SK-N-SH (cell line): Measurements from ENCODE around the gene FAT1.

ENCODE experiments used
- CTCF ChIP-seq: fragments of 200-600 bp; sonication (generic); IDR thresholded peaks from 2 replicates; pipeline ENCODE4 v1.6.1; 2017; ENCODE audit warnings: antibody characterized with exemption, mild to moderate bottlenecking, moderate library complexity
- GABPA ChIP-seq: IDR thresholded peaks from 2 replicates; pipeline ENCODE4 v1.4.0; 2012; ENCODE audit warnings: low read depth, mild to moderate bottlenecking
- POLR2AphosphoS5 ChIP-seq: IDR thresholded peaks from 2 replicates; pipeline ENCODE4 v1.6.1; 2012; ENCODE audit warnings: low read depth, low read length
- RAD21 ChIP-seq: IDR thresholded peaks from 2 replicates; pipeline ENCODE4 v1.6.1; 2012; ENCODE audit warnings: mild to moderate bottlenecking, low read length
- RCOR1 ChIP-seq: fragments of 150-350 bp; IDR thresholded peaks from 2 replicates; pipeline ENCODE4 v1.6.1; 2017; ENCODE audit warnings: antibody characterized with exemption, low read length
- TAF1 ChIP-seq: IDR thresholded peaks from 2 replicates; pipeline ENCODE4 v1.6.1; 2012; ENCODE audit warnings: low read depth, mild to moderate bottlenecking, low read length, moderate library complexity, borderline replicate concordance
- USF1 ChIP-seq: IDR thresholded peaks from 2 replicates; pipeline ENCODE4 v1.4.0; 2012; ENCODE audit warnings: low read depth, borderline replicate concordance
- YY1 ChIP-seq: IDR thresholded peaks from 2 replicates; pipeline ENCODE4 v1.4.0; 2012; ENCODE audit warnings: low read depth, mild to moderate bottlenecking

- TF ChIP-seq YY1 (no peak), USF1 (no peak), RCOR1 (no peak), CTCF (no peak), POLR2AphosphoS5 (no peak), RAD21 (no peak), TAF1 (no peak), GABPA (no peak)
Measured at GRCh38 chr4:186580669-186581068, 143.0 kb downstream of the FAT1 start.
